ENCODE results near the gene PLAGL1.

DNA sequence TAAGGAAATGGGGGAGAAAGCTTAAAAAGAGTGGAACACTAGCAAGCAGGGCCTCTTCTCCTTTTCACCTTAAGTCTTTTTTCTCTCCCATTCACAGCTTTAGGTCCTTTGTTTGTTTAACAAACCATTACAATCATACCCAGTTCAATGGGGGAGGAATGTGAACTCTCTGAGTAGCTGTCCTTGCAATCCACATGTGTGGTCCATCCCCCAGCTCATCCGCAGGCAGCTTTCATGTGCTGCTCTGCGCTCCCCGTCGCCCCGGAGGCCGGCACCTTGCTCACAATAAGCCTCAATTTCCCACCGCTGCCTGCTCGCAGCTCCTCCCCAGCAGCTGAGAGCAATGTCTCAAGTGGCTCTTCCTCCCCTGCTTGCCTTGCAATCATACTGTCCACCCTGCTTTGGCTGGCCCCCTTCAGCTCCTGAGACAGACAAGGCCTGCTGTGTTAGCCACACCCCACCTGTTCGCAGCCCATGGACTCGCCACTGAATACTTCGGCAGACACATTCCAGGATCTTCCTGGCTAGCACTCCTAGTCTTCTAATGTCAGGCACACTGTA, 49.1 kb downstream of the PLAGL1 start:
- TF ChIP-seq, protein P1, sequence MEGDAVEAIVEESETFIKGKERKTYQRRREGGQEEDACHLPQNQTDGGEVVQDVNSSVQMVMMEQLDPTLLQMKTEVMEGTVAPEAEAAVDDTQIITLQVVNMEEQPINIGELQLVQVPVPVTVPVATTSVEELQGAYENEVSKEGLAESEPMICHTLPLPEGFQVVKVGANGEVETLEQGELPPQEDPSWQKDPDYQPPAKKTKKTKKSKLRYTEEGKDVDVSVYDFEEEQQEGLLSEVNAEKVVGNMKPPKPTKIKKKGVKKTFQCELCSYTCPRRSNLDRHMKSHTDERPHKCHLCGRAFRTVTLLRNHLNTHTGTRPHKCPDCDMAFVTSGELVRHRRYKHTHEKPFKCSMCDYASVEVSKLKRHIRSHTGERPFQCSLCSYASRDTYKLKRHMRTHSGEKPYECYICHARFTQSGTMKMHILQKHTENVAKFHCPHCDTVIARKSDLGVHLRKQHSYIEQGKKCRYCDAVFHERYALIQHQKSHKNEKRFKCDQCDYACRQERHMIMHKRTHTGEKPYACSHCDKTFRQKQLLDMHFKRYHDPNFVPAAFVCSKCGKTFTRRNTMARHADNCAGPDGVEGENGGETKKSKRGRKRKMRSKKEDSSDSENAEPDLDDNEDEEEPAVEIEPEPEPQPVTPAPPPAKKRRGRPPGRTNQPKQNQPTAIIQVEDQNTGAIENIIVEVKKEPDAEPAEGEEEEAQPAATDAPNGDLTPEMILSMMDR (IDR thresholded peaks at IDR 0.05) = no peak
- no peak for TF ChIP-seq POLR2A (IDR thresholded peaks at IDR 0.05)
